Measurements from ENCODE around the gene FLVCR2. TPM values are rescaled to one million over a fixed set of nuclear protein-coding genes. Genes with fewer than 3 reads are reported as not detected.
A peak's percentile ranks its signal among the peaks of the same experiment; 100 is the strongest.

FLVCR2 gene
- total and polyA plus RNA-seq, 8 donors: 0.33 to 6.3 (median 2.4) TPM

GRCh38 chr14:75653563-75653962 is 75.1 kb downstream of the FLVCR2 start:
- WGBS, 2 donors: 100% methylated on average over 1 of the region's 1 CpG
- TF ChIP-seq CTCF (IDR thresholded peaks at IDR 0.05): no peak
- Histone ChIP-seq H3K27me3 (no peaks in the 10 kb centered on the region), H3K27ac (no peak overlapping the region), H3K4me1 (peaks cover 1 to 2% (median 2%) of the 10 kb centered on the region in 3 donors), H3K4me3 (no peak overlapping the region), H3K9me3 (no peaks in the 10 kb centered on the region), H3K36me3 (peaks cover 0 to 14% (median 4%) of the 10 kb centered on the region in 3 donors)
- intact Hi-C loops (cut with DNase I): loop anchor here in 2 of 3 donors (5.0 to 10.0 kb wide), 2 partner anchors 76 to 79 kb away; partner anchors contain the start of gene FLVCR2 (in 2 of the 2)
- ATAC-seq: no peak
- no peak for DNase-seq
- FAIRE-seq: no peak

- intact Hi-C loops (cut with DNase I): loop anchor here in 2 of 3 donors (5.0 to 10.0 kb wide), 2 partner anchors 77 to 79 kb away; partner anchors contain the start of gene FLVCR2 (in 2 of the 2)
- Histone ChIP-seq H3K4me1 (no peaks in the 10 kb centered on the region), H3K4me3 (no peak overlapping the region), H3K36me3 (peaks cover 0 to 14% (median 4%) of the 10 kb centered on the region in 3 donors), H3K9me3 (no peaks in the 10 kb centered on the region), H3K27me3 (no peaks in the 10 kb centered on the region), H3K27ac (no peak overlapping the region)
- ATAC-seq: peak; percentile 92 to 99 (median 96)
- peak; percentile 61 to 92 (median 85) for DNase-seq
- peak; percentile 17 for FAIRE-seq
- peak; percentile 91 to 95 (median 94) for TF ChIP-seq CTCF (IDR thresholded peaks at IDR 0.05)
- WGBS, 2 donors: 1 to 2% methylated on average over 4 of the region's 4 CpGs
These were observed 75.8 kb downstream of the FLVCR2 start for GRCh38 chr14:75654127-75654732.

GRCh38 chr14:75655235-75655634 is 76.8 kb downstream of the FLVCR2 start:
- FAIRE-seq: no peak
- no peaks in the 10 kb centered on the region for H3K27me3 ChIP-seq
- no peaks in the 10 kb centered on the region for H3K9me3 ChIP-seq
- H3K27ac ChIP-seq: no peak overlapping the region
- no peak for ATAC-seq
- H3K4me3 ChIP-seq: no peak overlapping the region
- peaks cover 0 to 10% (median 4%) of the 10 kb centered on the region in 3 donors for H3K36me3 ChIP-seq
- H3K4me1 ChIP-seq: peaks cover 0 to 7% (median 0%) of the 10 kb centered on the region in 3 donors
- TF ChIP-seq CTCF (IDR thresholded peaks at IDR 0.05): no peak
- DNase-seq: no peak
- WGBS, 2 donors: 0% methylated on average over 1 of the region's 1 CpG
- intact Hi-C loops (cut with DNase I): loop anchor here in 2 of 3 donors (5.0 to 10.0 kb wide), 2 partner anchors 78 to 80 kb away; partner anchors contain the start of gene FLVCR2 (in 2 of the 2)

GRCh38 chr14:75657331-75657730 is 78.9 kb downstream of the FLVCR2 start:
- Histone ChIP-seq H3K27me3 (no peaks in the 10 kb centered on the region), H3K36me3 (peaks cover 0 to 4% (median 0%) of the 10 kb centered on the region in 3 donors), H3K4me1 (peaks cover 0 to 13% (median 0%) of the 10 kb centered on the region in 3 donors), H3K27ac (no peak overlapping the region), H3K9me3 (no peaks in the 10 kb centered on the region), H3K4me3 (no peak overlapping the region)
- FAIRE-seq: no peak
- no peak for ATAC-seq
- intact Hi-C loops (cut with DNase I): loop anchor here in 2 of 3 donors (5.0 to 10.0 kb wide), 2 partner anchors 80 to 83 kb away; partner anchors contain the start of gene FLVCR2 (in 2 of the 2)
- 77 to 81% methylated on average over 4 of the region's 4 CpGs for WGBS, 2 donors
- no peak for TF ChIP-seq CTCF (IDR thresholded peaks at IDR 0.05)
- no peak for DNase-seq

GRCh38 chr14:75658957-75659356 is 80.5 kb downstream of the FLVCR2 start:
- intact Hi-C loops (cut with DNase I): loop anchor here in 2 of 3 donors (5.0 to 10.0 kb wide), 2 partner anchors 82 to 84 kb away; partner anchors contain the start of gene FLVCR2 (in 2 of the 2)
- H3K9me3 ChIP-seq: no peaks in the 10 kb centered on the region
- H3K36me3 ChIP-seq: peaks cover 0 to 4% (median 0%) of the 10 kb centered on the region in 3 donors
- DNase-seq: no peak
- 93 to 99% methylated on average over 2 of the region's 2 CpGs for WGBS, 2 donors
- no peaks in the 10 kb centered on the region for H3K27me3 ChIP-seq
- TF ChIP-seq CTCF (IDR thresholded peaks at IDR 0.05): no peak
- no peak overlapping the region for H3K27ac ChIP-seq
- ATAC-seq: no peak
- no peak for FAIRE-seq
- peaks cover 0 to 13% (median 0%) of the 10 kb centered on the region in 3 donors for H3K4me1 ChIP-seq
- H3K4me3 ChIP-seq: no peak overlapping the region
